ENCODE results near the gene TMCO5A. TPM values are rescaled to one million over a fixed set of nuclear protein-coding genes. Genes with fewer than 3 reads are reported as not detected.

The TMCO5A gene
- not detected for total RNA-seq

GRCh38 chr15:37934340-37934739 is at the start of gene TMCO5A:
Gene TMCO5A (plus strand): TSS chr15:37934640. CDS start chr15:37936324, 1,684 bp downstream.

